Chondrocyte (in vitro differentiated cells): ENCODE results near the gene CDK5R1. TPM values are rescaled to one million over a fixed set of nuclear protein-coding genes. Genes with fewer than 3 reads are reported as not detected.

Source experiments
- DNase-seq: peaks from one replicate; pipeline ENCODE4 v3.0.0; 2021; ENCODE audit warnings: mixed read lengths, low spot score
- H3K27ac Mint-ChIP-seq: one replicate; pipeline ENCODE4 v1.8.0; 2021; ENCODE audit warnings: mild to moderate bottlenecking, moderate library complexity, mixed read lengths; ENCODE audit not compliant: unreplicated experiment
- H3K27me3 Mint-ChIP-seq: 2 replicates; pipeline ENCODE4 v1.8.0; 2021; ENCODE audit warnings: low read depth, mixed read lengths
- H3K36me3 Mint-ChIP-seq: 2 replicates; pipeline ENCODE4 v1.8.0; 2021; ENCODE audit warnings: low read depth, mixed read lengths
- H3K4me1 Mint-ChIP-seq: 2 replicates; pipeline ENCODE4 v1.8.0; 2021; ENCODE audit warnings: low read depth, mild to moderate bottlenecking, mixed read lengths
- H3K4me3 Mint-ChIP-seq: one replicate; pipeline ENCODE4 v1.8.0; 2021; ENCODE audit warnings: mild to moderate bottlenecking, moderate library complexity, mixed read lengths; ENCODE audit not compliant: unreplicated experiment
- H3K9me3 Mint-ChIP-seq: 2 replicates; pipeline ENCODE4 v1.8.0; 2021; ENCODE audit warnings: low read depth, mixed read lengths
- CTCF ChIP-seq: fragments of 200-600 bp; sonication (generic); IDR thresholded peaks from 2 replicates; pipeline ENCODE4 v1.5.0; 2021; ENCODE audit warnings: antibody characterized with exemption, mild to moderate bottlenecking, moderate library complexity
- total RNA-seq: library from RNA; stranded (reverse); gene quantifications from 3 replicates; pipeline ENCODE4 v1.2.1, GENCODE V29; 2021

CDK5R1 gene
- total RNA-seq, 1 donor from 2014 or later, result 2.1 TPM

- Mint-ChIP-seq H3K9me3 (no peaks in the 10 kb centered on the region), H3K27me3 (no peaks in the 10 kb centered on the region), H3K27ac (no peak overlapping the region), H3K36me3 (peaks cover 54% of the 10 kb centered on the region), H3K4me3 (no peak overlapping the region), H3K4me1 (no peaks in the 10 kb centered on the region)
- TF ChIP-seq CTCF, result no peak
- no peak for DNase-seq
Observed at GRCh38 chr17:32470405-32471167, 16.2 kb upstream of the CDK5R1 start.

DNA sequence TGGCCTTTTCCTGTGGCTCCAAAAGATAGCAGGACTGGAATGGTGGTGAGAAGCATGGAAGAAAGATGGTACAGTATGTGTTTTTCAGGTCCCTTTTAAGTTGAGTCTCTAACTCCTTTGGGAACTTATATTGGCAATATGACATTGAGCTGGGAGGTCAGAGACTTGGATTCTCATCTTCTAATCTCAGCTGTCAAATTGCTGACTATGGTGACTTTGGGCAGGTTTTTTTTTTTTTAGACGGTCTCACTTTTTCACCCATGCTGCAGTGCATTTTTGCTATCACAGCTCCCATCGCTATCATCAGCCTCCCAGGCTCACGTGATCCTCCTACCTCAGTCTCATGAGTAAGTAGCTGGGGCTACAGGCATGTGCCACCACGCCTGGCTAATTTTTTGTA, 15.1 kb upstream of the CDK5R1 start:
- no peak for TF ChIP-seq CTCF
- H3K27ac Mint-ChIP-seq, result no peak overlapping the region
- H3K36me3 Mint-ChIP-seq, result peaks cover 56% of the 10 kb centered on the region
- H3K27me3 Mint-ChIP-seq, result no peaks in the 10 kb centered on the region
- DNase-seq, result no peak
- H3K9me3 Mint-ChIP-seq, result no peaks in the 10 kb centered on the region
- H3K4me3 Mint-ChIP-seq, result no peak overlapping the region
- H3K4me1 Mint-ChIP-seq, result no peaks in the 10 kb centered on the region

DNA sequence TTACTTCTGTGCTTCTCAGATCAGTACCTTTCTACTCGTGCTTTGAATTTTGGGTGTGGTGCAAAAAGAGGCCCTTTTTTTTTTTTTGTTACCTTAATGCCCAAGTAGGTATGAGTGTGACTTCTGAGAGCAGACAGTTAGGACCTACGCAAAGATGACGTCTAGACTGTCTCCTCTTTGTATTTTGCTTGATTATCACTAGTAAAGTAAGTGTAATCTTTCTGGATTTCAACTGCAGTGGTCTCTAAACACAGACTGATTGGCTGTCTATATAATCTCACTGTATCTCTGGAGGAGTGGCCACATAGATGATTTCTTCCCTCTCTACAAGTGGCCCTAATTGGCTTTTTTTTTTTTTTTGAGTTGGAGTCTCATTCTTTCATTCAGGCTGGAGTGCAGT, 11.5 kb upstream of the CDK5R1 start:
- peaks cover 63% of the 10 kb centered on the region for H3K36me3 Mint-ChIP-seq
- no peak overlapping the region for H3K4me3 Mint-ChIP-seq
- H3K27me3 Mint-ChIP-seq, result no peaks in the 10 kb centered on the region
- H3K4me1 Mint-ChIP-seq, result no peaks in the 10 kb centered on the region
- DNase-seq, result no peak
- no peaks in the 10 kb centered on the region for H3K9me3 Mint-ChIP-seq
- no peak overlapping the region for H3K27ac Mint-ChIP-seq
- no peak for TF ChIP-seq CTCF

DNA sequence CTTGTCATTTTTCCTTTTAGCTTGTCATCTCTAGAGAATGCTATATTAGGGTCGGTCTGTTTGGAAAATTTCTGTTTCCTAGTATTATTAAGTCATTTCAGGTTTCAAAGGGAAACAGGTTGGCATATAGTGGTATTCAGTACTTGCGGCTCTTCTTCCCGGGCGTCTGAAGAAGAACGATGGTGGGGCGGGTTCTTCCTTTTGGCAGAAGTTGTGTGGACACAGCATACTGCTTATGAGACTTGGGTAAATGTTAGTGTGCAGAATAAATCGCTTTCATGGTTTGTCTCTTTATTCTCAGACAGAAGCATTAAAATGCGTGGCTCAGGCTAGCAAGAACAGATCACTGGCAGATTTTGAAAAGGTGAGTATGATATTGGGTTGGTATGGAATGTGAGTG, 9.6 kb upstream of the CDK5R1 start:
- Mint-ChIP-seq H3K27ac (no peak overlapping the region), H3K36me3 (peaks cover 56% of the 10 kb centered on the region), H3K9me3 (no peaks in the 10 kb centered on the region), H3K27me3 (no peaks in the 10 kb centered on the region), H3K4me1 (no peaks in the 10 kb centered on the region), H3K4me3 (no peak overlapping the region)
- DNase-seq, result no peak
- TF ChIP-seq CTCF, result no peak

- Mint-ChIP-seq H3K9me3 (no peaks in the 10 kb centered on the region), H3K4me3 (no peak overlapping the region), H3K36me3 (peaks cover 51% of the 10 kb centered on the region), H3K27ac (no peak overlapping the region), H3K27me3 (no peaks in the 10 kb centered on the region), H3K4me1 (peaks cover 9% of the 10 kb centered on the region)
- TF ChIP-seq CTCF, result no peak
- no peak for DNase-seq
Observed at GRCh38 chr17:32479074-32479617, 7.6 kb upstream of the CDK5R1 start.
